GM11168 (cell line): Measurements from ENCODE around the gene PARD3B.

Experiments
- in situ Hi-C: fragments of 300-500 bp; cut with MboI; formaldehyde crosslinking; loops from one replicate; pipeline ENCODE4 v1.12.0; 2022; ENCODE audit warnings: low sequenced_read_pairs; ENCODE audit not compliant: unreplicated experiment

PARD3B gene

DNA sequence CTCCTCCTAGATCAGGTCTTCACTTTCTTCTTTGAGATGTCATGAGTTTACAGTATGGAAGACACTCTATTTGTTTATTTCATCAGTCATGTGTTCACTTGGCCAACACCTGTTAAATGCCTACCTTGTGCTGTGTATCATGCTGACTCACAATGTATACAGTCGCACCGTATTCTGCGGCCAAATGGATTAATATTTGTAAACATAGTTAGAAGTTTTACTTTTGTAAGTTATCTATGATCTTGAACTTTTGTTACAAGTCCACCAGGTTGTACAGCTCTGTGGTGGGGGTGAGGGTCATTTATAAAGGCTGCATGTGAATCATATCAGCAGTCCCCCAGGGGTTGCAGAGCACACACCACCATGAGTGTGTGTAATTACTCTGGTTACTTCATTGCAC is 728.4 kb downstream of the PARD3B start:
- in situ Hi-C loops = no loop called here

DNA sequence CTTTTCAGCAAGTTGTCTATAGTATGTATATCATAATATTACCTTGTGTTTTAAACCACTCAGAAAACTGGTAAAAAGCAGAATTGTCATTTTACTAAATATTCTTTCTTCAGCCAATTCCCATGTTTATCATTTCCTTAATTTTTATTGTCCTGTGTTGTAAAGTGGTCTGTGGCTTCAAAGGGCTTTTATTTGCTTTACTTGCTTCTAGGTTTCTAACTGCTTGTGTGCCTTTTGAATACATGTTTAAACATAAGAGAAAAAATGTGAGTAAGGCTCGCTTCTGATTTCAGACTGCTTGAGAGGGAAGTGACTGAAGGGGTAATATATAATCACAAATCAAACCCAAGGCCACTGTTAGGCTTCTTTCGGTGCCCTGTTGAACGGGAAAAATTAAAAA is 729.5 kb downstream of the PARD3B start:
- in situ Hi-C loops = no loop called here

DNA sequence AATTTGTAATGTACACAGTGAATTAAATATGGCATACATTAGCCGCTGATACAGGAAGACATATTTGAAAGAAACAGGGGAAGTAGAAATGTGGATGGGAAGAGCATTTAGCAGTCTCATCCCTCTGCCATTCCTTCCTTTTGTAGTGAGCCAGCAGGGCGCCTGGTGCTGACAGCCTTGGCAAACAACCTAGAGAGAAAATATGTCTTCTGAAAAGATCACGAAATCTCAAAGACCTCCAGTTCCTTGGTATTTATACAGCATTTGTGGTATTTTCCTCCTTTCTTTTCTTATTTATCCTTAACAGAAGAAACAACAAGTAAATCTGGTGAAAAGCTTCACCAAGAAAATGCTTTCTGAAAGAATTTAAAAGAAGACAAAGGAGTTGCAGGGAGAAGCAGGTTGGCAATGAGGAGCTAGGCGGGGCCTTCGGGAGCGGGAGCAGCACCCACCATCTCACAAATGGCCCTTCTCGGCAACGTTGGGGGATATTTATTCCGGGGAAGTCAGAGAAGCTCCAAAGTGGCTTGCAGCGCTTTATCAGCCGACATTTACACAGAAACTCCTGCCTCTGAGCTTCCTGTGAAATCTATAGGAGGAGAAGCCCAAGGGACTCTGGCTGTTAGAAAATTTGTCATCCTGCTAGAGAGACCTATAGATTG is 731.0 kb downstream of the PARD3B start:
- in situ Hi-C loops = no loop called here

DNA sequence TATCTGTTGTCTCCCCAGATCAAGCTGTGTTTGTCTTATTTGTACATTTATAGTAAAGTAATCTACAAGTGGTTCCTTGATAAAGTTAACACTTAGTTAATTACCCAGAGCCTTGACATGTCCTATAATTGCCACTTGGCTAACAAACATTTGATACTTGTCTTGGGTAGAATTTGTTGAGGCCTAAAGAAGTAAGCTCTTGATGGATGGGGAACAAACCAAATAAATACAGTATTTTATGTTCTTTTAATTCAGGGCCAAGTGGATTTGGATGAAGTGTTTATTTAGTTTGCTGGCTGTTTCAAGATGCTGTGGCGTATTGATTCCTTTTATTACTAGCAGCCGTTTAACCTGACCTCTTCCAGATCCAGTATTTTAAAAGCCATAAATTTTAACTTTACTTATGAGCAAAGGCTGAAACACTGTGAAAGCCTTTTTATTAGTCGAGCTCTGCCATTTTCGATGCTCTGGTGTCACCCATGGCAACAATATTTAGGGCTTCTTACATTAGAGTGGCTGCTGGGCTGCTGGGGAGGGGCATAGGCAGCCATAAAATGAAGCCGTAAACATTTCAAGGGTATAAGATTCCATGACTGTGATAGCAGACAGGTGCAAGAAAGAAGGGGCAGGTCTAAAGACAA is 735.4 kb downstream of the PARD3B start:
- in situ Hi-C loops = no loop called here

DNA sequence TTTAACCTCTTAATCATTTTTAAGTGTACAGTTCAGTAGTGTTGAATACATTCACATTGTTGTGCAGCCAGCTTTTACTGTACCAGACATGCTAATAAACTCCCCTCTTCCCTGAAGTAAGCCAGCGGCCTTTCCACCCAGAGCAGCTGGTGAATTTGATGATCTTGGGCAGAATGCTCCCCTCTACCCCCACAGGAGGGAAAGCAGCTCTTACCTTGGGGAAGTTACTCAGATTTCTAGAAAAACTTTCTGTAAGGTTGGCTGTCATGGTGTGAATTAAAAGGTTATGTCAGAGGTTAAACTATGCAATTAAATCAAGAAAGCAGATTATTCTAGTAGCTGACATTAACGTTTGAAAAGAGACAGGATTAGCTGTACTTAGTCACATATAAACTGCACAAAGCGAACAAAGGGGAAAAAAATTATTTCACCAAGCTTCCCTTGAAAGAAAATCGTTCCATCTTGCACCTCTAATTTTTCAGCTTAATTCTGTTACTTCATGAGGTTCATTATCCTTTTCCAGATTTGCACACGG is 738.5 kb downstream of the PARD3B start:
- in situ Hi-C loops = no loop called here

DNA sequence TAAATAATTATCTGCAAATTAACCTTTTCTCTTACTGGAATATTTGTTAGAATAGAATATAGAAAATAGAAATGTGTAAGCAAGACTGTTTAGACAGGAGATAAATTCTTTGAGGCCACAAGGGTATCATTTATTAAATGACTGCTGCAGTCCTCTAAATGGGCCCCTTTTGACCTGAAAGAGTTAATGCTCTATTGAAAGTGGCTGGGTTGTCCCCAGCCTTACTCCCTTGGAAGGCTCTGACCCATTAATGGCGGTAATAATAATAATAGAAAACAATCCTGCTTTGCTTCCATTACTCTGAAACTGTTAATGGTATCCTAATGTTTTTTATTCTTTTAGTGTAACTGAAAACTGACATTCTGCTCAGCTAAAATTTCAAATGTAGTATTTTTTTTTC is 739.1 kb downstream of the PARD3B start:
- in situ Hi-C loops = no loop called here

DNA sequence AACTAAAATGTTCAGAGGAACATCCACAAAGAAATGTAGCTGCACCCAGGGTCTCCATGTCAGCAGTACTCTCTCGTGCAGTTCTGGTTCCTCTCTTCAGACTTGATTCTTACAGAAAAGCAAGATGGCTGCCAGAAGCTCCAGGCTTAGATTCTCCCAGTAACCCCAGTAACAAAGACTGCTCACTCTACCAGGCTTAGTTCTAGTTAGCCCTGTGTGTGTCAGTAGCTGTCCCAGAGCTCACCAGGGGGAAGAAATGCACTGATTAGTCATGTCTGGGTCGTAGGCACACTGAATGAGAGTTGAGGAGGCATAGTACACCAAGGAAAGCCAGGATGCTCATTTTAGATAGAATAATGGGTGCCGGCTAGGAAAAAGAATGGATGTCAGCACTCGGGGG is 742.0 kb downstream of the PARD3B start:
- in situ Hi-C loops = no loop called here

DNA sequence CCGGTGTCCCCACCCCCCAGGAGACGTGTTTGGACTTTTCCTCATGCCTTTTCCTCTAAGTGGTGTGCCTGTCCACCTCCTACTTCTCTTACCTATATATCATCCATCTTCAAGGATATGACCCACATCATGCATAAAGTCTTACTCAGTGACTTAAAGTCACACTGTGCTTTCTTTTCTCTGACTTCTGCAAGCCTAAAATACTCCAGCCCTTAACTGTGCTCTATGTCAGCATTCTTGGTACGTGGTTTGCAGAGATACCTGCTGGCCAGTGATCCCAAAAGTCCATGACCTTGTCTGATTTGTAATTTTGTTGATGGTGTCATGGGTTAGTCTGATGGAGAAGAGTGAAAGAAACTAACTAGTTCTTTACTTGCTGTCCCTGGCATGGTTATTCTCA is 743.4 kb downstream of the PARD3B start:
- in situ Hi-C loops = no loop called here

DNA sequence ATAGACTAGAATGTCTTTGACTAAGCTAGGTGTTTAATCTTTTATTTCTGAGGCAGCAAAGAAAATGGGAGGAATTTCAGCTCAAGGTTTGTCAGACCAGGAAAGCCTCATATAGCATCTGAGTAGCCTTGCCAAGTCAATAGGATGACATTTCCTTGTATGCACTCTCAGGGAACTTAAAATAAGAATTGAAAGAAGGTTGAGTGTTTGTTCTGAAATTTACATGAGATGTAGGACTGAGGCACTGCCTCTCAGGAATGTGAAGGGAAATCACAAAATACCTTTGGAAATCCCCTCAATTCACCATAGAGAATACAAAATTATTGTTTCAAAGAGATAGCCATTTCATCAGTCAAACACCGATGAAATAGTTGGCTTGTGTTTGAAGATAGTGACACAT is 745.0 kb downstream of the PARD3B start:
- in situ Hi-C loops = no loop called here

DNA sequence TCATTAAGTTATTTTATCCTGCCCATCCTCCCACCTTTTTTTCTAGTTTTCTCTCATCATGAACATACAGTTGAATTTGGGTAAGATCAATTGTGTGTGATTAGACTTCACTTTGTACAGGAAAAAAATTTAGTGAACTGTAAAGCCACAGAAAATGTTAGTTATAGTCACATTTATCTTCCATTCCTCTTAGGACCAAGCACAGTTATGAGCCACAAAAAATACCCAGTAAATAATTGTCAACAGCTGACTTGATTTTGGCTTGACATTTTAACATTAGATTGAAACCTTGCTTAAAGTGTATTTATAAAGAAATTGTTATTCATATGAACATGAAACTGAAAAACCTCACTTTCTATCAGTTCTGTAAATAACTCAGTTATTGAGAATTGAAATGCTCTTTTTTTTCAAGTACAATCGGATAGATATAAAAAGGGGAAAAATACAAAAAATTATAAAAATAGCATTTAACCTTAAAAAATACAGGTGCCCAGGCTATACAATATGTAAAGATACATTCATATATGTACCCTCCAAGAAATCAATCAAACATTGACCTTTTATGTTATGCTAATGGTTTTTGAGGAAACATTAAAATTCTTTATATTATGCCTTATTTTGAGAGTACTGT is 747.5 kb downstream of the PARD3B start:
- in situ Hi-C loops = no loop called here

DNA sequence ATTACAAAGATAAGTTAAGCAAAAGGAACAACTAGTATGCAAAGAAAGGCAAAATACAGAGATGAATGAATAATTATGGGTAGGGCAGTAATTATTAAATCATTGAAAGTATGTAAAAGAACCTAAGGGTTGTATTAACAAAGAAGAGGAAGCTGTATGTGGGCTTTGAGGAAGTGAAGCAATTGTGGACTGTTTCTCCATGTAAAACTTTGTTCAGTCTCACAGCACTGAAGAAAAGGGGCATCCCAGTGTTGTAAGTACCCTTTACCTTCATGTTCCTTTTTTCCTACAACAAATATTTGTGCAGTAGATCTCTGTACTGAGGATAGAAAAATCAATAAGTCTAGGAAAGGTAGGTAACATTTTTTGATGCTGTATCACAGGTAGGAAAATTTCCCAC is 748.3 kb downstream of the PARD3B start:
- in situ Hi-C loops = no loop called here

DNA sequence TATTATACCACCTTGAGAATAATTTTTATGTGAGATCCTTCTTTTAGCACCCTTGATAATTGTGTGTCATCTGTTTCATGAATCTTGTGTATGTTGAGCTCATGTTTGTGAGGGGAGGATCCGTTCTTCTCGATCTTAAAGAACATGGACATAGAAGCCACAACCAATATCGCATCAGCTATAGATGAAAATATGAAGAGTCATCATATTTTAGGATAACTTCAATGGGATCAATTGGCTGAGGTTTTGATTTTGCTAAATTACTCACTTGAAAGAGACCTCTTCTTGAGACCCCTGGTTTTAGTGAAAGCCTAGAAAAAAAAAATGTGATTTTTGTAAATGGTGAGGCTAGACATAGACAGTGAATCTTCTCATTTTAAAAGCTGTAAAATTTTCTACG is 751.7 kb downstream of the PARD3B start:
- in situ Hi-C loops = no loop called here

DNA sequence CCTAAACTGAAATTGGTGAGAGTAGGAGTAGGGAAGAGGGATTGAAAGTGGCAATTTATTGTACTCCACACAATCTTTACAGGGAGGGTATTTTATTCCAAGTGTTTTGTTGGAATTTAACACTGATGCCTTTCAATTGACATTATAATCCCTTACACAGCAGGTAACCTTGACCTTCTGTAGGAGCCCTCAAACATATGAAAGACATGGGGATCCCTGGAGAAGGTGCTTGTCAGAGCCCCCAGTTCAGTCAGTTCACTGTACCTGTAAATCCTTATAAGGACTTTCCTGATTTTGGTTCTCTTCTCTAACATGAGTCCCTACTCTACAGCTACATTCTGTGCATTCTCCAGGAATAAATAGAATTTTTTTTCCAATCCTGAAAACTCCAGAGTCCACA is 752.1 kb downstream of the PARD3B start:
- in situ Hi-C loops = no loop called here

DNA sequence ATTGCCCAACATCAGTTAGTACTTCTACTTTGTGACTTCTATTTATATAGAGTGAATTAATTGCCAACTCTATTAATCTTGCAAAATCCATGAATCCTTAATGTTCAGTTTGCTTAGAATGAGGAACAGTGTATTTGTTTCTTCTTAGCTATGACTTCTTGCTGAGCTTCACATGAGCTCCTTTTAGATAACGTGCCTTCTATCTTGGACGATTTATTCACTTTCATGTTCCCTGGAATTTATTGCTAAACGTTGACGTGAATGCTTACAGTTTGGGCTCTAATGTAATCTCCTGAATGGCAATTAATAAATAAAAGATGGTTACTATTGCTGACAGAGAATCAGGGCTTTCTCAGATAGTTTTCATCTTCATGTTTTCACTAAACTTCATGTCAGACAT is 752.6 kb downstream of the PARD3B start:
- in situ Hi-C loops = no loop called here

DNA sequence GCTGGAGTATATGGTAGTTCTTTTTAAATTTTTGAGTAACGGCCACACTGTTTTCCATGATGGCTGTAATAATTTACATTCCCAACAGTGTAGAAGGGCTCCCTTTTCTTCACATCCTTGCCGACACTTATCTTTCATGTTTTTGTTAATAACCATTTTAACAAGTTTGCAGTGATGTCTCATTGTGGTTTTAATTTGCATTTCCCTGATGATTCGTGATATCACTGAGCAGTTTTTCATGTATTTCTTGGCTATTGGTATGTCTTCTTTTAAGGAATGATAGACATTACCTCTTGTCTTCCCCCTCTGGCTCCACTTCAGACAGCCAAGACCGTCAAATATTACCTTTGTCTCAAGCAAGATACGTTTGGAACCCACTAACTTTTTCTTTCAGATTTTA is 765.9 kb downstream of the PARD3B start:
- in situ Hi-C loops = no loop called here

DNA sequence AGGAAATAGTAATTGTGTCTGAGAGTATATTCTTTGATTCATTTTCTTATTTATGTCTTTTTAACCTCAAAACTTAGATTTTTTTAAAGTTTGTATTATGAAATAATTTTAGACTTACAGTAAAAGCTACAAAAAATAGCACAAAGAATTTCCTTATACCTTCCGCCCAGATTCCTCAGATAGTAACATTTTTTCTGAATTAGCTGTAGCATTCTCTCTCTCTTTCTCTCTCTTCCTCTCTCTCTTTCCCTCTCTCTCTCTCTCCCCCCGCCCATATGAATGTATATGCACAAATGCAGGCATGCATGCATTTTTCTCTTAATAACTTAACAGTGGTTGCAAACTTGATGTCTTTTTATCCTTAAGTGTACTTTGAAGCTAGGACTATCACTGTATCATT is 776.0 kb downstream of the PARD3B start:
- in situ Hi-C loops = no loop called here

DNA sequence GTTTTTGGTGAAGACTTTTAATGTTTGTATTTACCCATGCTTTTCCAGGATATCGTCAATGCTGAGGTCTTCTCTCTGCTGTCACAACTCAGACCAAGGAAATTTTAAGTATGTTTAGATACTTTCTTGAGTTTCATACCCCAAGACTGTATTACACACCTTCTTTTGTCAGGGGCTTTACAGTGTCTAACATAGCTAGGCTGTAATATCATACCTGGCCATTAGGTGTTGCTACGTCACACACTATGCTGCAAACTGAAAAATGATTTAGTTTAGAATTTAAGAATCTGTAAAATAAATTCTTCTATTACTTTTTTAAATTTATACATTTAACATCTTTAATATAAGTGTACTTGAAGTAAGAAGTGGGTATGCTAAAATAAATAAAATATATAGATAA is 778.7 kb downstream of the PARD3B start:
- in situ Hi-C loops = no loop called here

DNA sequence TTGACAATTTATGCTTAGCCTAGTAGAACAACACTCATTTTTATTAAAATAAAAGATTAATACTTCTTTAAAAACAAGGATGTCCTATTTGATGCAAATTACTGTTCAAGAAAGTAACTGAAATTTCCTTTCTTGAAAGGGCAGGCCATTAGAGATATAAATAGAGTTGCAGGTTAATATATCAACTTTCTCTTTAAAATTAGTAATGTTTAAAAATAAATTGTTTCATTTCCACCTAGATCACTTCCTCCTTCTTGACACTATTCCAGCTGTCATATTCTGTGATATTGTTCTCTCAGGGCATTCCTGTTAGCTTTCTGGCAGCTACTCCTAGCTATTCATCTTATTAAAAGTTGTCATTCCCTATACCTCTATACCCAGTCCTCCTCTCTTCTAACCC is 779.1 kb downstream of the PARD3B start:
- in situ Hi-C loops = no loop called here

DNA sequence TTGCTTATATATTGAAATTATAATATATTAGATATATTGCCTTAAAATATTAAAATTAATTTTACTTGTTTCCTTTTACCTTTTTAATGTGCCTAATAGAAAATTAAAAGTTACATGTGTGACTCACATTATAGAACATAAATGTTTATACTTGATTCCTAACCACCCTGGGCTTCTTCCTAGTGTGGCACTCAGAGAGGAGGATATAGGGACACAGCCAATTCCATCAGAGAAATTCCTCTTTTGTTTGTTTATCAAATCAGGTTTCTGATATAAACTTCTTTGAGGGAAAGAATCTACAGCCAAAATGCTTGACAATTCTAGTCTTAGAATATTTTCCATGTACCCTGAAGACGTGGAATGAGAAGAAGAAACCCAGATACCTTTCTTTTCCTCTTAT is 788.1 kb downstream of the PARD3B start:
- in situ Hi-C loops = no loop called here

DNA sequence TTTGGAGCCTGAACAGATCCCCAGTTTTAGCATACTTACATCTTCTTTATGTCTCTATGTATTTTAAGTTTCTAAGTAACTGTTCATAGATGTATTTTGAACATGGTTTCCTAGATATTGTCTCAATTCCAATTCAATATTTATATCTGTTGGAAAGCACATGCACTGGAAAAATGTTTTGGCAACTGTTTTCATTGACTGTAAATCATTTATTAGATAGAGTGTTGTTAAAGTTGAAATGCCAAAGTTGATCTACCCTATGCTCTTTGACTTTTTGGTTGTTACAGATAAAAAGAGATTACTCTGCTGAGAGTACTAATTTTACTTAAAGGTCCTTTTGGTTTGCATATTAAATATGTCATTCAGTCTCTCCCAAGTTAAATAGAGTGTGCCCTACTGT is 792.0 kb downstream of the PARD3B start:
- in situ Hi-C loops = no loop called here

DNA sequence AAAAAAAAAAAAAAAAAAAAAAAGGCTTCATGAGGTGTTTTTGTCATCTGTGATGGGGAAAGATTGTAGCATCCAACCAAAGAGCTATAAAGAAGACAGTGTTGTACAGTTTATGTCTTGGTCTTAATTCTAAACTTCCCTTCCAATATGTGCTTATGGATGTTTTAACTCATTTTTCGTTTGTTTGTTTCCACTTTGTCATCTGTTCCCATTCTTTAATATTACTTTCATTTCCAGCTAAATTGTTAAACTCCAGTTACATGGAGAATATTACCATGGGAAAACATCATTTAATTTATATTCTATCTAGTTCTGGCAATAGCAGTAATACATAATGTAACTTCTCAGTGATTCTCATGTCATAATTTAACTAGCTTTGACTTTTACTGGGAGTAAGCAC is 792.9 kb downstream of the PARD3B start:
- in situ Hi-C loops = no loop called here

DNA sequence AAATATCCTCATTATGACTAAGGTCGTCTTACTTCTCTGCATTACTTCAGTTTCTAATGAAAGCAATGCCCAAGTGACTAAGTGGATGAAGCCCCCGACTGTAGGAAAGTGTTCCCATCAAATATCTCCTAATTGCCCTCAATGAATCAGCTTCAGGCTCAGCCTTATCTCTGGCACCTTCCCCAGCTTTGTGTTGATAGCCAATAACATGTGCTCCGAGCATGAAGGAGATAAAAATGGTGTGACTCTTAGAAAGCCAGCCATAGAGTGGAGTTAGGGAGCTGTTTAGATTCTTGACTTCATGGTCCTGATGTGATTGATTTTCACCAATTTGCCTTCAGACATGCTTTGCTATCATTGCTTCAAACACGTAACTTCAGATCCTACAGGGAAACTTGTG is 797.8 kb downstream of the PARD3B start:
- in situ Hi-C loops = no loop called here
